AG10803 (cell line): ENCODE data around the gene CYP4A11.
"Not testable (repeated sequence)": the region's sequence is repeated elsewhere in the genome, so short reads cannot be mapped to it uniquely, and the experiment has no call there.

Experiments
- DNase-seq: peaks from one replicate; pipeline ENCODE4 v3.0.0; 2010; ENCODE audit warnings: low read depth
- H3K4me3 ChIP-seq: 2 replicates; pipeline ENCODE4 v1.5.1; 2011; ENCODE audit warnings: mild to moderate bottlenecking, low read length, control low read depth
- CTCF ChIP-seq: conservative IDR thresholded peaks from 2 replicates; pipeline ENCODE4 v1.5.1; 2011; ENCODE audit warnings: mild to moderate bottlenecking, low read length, control low read depth, inconsistent platforms

Gene CYP4A11

GRCh38 chr1:46936788-46937187 lies 4.5 kb downstream of the CYP4A11 start:
- no peak for DNase-seq
- no peak overlapping the region for H3K4me3 ChIP-seq
- TF ChIP-seq CTCF, result no peak

GRCh38 chr1:46934852-46935251 lies 6.4 kb downstream of the CYP4A11 start:
- H3K4me3 ChIP-seq, DNase-seq: not testable (repeated sequence)
- TF ChIP-seq CTCF, result peak; percentile 30

- DNase-seq, H3K4me3 ChIP-seq: not testable (repeated sequence)
Observed at GRCh38 chr1:46932020-46932419, 9.3 kb downstream of the CYP4A11 start.

GRCh38 chr1:46931151-46931550 lies 10.1 kb downstream of the CYP4A11 start:
- no peak overlapping the region for H3K4me3 ChIP-seq
- DNase-seq, result no peak
- no peak for TF ChIP-seq CTCF

- H3K4me3 ChIP-seq, result no peak overlapping the region
- TF ChIP-seq CTCF, result no peak
- DNase-seq, result no peak
Observed at GRCh38 chr1:46927249-46927835, 13.9 kb downstream of the CYP4A11 start.

- no peak for TF ChIP-seq CTCF
- H3K4me3 ChIP-seq, result no peak overlapping the region
- DNase-seq, result no peak
Observed at GRCh38 chr1:46910790-46911189, 30.5 kb downstream of the CYP4A11 start.

- TF ChIP-seq CTCF, result no peak
- no peak for DNase-seq
- H3K4me3 ChIP-seq, result no peak overlapping the region
Observed at GRCh38 chr1:46903481-46903880, 37.8 kb downstream of the CYP4A11 start.

GRCh38 chr1:46900401-46900800 lies 40.9 kb downstream of the CYP4A11 start:
- no peak overlapping the region for H3K4me3 ChIP-seq
- no peak for TF ChIP-seq CTCF
- DNase-seq, result no peak

GRCh38 chr1:46881656-46882055 lies 59.6 kb downstream of the CYP4A11 start:
- not testable (repeated sequence) for DNase-seq, H3K4me3 ChIP-seq
